ENCODE measurements around the gene ZBTB24. TPM values are rescaled to one million over a fixed set of nuclear protein-coding genes. Genes with fewer than 3 reads are reported as not detected.

ZBTB24 gene
- total RNA-seq, 2 donors from 2014 or later: 5.5 to 5.8 TPM

- intact Hi-C loops (cut with DNase I): no loop called here
- no peak for DNase-seq (ENCODE audit: low spot score)
Measured at GRCh38 chr6:109506314-109506713, 23.3 kb upstream of the ZBTB24 start.

GRCh38 chr6:109503327-109504224 lies 20.6 kb upstream of the ZBTB24 start:
- DNase-seq (ENCODE audit: low spot score): no peak
- intact Hi-C loops (cut with DNase I): no loop called here

GRCh38 chr6:109498936-109499335 lies 15.9 kb upstream of the ZBTB24 start:
- no peak for DNase-seq (ENCODE audit: low spot score)
- intact Hi-C loops (cut with DNase I): no loop called here

- no peak for DNase-seq (ENCODE audit: low spot score)
- intact Hi-C loops (cut with DNase I): no loop called here
Measured at GRCh38 chr6:109498052-109498451, 15.0 kb upstream of the ZBTB24 start.

- DNase-seq (ENCODE audit: low spot score): no peak
- intact Hi-C loops (cut with DNase I): no loop called here
Measured at GRCh38 chr6:109496036-109496772, 13.2 kb upstream of the ZBTB24 start.

- no peak for DNase-seq (ENCODE audit: low spot score)
- intact Hi-C loops (cut with DNase I): no loop called here
Measured at GRCh38 chr6:109493865-109494264, 10.8 kb upstream of the ZBTB24 start.

GRCh38 chr6:109491207-109491938 lies 8.4 kb upstream of the ZBTB24 start:
- no peak for DNase-seq (ENCODE audit: low spot score)
- intact Hi-C loops (cut with DNase I): no loop called here

- no peak for DNase-seq (ENCODE audit: low spot score)
- intact Hi-C loops (cut with DNase I): no loop called here
Measured at GRCh38 chr6:109490713-109491112, 7.7 kb upstream of the ZBTB24 start.

- no peak for DNase-seq (ENCODE audit: low spot score)
- intact Hi-C loops (cut with DNase I): no loop called here
Measured at GRCh38 chr6:109488001-109488400, 5.0 kb upstream of the ZBTB24 start.

- intact Hi-C loops (cut with DNase I): no loop called here
- DNase-seq (ENCODE audit: low spot score): no peak
Measured at GRCh38 chr6:109486068-109486467, 3.0 kb upstream of the ZBTB24 start.

GRCh38 chr6:109485266-109485935 lies 2.4 kb upstream of the ZBTB24 start:
- intact Hi-C loops (cut with DNase I): no loop called here
- DNase-seq (ENCODE audit: low spot score): no peak

- intact Hi-C loops (cut with DNase I): no loop called here
- DNase-seq (ENCODE audit: low spot score): no peak
Measured at GRCh38 chr6:109484122-109484521, 1.1 kb upstream of the ZBTB24 start.

- DNase-seq (ENCODE audit: low spot score): no peak
- intact Hi-C loops (cut with DNase I): no loop called here
Measured at GRCh38 chr6:109483735-109484057, 677 bp upstream of the ZBTB24 start.

- intact Hi-C loops (cut with DNase I): no loop called here
- no peak for DNase-seq (ENCODE audit: low spot score)
Measured at GRCh38 chr6:109480993-109481480, 2.0 kb downstream of the ZBTB24 start.

GRCh38 chr6:109478841-109479624 lies 4.0 kb downstream of the ZBTB24 start:
- intact Hi-C loops (cut with DNase I): no loop called here
- no peak for DNase-seq (ENCODE audit: low spot score)

- intact Hi-C loops (cut with DNase I): no loop called here
- no peak for DNase-seq (ENCODE audit: low spot score)
Measured at GRCh38 chr6:109478222-109478805, 4.7 kb downstream of the ZBTB24 start.

GRCh38 chr6:109477725-109478124 lies 5.3 kb downstream of the ZBTB24 start:
- no peak for DNase-seq (ENCODE audit: low spot score)
- intact Hi-C loops (cut with DNase I): no loop called here

GRCh38 chr6:109477184-109477583 lies 5.8 kb downstream of the ZBTB24 start:
- DNase-seq (ENCODE audit: low spot score): no peak
- intact Hi-C loops (cut with DNase I): no loop called here

All from posterior vena cava (tissue), 2 donors.